Stimulated activated CD4-positive, alpha-beta T cell treated with anti-CD3 and anti-CD28 coated beads, Interleukin-1b, Interleukin-23, amount 100 ng/mL, for 24 hours (primary cell): ENCODE data around the gene KIF27.
"Not testable (repeated sequence)": the region's sequence is repeated elsewhere in the genome, so short reads cannot be mapped to it uniquely, and the experiment has no call there.

Experiments
- DNase-seq, 4 experiments: peaks; one replicate each; pipeline ENCODE4 v3.0.0-alpha.2; 2020; ENCODE audit warnings: low read depth in 4 of 4, low spot score in 1 of 4

KIF27 gene, protein sequence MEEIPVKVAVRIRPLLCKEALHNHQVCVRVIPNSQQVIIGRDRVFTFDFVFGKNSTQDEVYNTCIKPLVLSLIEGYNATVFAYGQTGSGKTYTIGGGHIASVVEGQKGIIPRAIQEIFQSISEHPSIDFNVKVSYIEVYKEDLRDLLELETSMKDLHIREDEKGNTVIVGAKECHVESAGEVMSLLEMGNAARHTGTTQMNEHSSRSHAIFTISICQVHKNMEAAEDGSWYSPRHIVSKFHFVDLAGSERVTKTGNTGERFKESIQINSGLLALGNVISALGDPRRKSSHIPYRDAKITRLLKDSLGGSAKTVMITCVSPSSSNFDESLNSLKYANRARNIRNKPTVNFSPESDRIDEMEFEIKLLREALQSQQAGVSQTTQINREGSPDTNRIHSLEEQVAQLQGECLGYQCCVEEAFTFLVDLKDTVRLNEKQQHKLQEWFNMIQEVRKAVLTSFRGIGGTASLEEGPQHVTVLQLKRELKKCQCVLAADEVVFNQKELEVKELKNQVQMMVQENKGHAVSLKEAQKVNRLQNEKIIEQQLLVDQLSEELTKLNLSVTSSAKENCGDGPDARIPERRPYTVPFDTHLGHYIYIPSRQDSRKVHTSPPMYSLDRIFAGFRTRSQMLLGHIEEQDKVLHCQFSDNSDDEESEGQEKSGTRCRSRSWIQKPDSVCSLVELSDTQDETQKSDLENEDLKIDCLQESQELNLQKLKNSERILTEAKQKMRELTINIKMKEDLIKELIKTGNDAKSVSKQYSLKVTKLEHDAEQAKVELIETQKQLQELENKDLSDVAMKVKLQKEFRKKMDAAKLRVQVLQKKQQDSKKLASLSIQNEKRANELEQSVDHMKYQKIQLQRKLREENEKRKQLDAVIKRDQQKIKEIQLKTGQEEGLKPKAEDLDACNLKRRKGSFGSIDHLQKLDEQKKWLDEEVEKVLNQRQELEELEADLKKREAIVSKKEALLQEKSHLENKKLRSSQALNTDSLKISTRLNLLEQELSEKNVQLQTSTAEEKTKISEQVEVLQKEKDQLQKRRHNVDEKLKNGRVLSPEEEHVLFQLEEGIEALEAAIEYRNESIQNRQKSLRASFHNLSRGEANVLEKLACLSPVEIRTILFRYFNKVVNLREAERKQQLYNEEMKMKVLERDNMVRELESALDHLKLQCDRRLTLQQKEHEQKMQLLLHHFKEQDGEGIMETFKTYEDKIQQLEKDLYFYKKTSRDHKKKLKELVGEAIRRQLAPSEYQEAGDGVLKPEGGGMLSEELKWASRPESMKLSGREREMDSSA (N-terminal part only)

DNA sequence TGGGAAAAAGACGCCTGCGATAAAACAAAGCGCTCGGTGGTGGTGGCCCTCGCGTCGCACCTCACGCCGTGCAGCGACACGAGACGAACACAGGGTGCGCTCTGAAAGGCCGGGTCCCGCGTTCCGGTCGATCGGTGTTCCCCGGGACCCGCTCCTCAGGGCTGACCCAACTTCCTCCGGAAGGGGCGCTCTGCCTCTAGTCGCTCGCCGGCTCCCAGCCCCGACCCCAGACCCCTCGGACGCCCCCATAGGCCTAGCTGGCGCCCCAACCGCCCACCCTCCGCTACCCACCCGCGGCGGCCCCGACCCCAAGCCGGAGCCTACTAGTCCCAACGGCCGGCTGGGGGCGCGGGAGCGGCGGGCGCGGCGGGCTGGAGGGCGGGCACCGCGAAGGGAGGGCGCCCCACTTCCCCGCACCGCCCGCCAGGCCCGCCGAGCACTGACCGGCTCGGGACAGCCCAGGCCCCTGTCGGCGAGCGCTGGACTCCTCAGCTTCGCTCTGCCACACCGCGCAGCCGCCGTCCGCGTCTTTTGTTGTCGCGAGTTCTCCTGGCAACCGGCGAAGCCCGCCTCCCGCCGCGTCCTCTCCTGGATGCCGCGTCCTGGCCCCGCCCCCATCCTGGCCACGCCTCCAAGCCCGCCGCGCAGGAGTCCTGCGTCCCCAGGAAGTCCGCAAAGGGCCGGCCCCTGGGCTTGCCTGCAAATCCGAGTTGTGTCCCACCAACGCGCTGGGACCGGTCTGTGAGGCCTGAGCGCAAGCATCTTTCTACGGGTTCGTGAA is at the start of gene KIF27:
KIF27 (minus strand) TSS at position 506 of the 781 bp plus-strand sequence. CDS start 5,841 bp downstream, outside the sequence.
- DNase-seq, result peak; percentile 95 to 98 (median 96)

DNA sequence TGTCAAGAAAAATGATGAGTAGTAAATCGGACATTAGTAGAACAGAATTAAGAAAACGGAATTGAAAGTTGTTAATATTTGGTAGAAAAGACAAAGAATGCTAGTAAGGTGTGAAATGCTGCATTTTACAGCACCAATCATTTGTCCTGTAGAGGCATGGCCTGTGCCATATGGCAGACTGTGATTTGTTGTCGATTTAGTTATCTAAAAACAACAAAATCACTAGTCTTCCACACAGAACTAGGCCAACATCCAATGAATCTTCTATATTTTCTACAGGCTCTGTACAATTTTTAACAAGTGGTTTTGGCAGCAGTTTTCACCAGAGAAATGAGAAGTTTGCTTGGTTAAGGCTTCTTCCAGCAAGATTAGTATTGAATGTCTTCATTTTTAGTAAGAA is 48.4 kb upstream of the KIF27 start:
- DNase-seq, result no peak

DNA sequence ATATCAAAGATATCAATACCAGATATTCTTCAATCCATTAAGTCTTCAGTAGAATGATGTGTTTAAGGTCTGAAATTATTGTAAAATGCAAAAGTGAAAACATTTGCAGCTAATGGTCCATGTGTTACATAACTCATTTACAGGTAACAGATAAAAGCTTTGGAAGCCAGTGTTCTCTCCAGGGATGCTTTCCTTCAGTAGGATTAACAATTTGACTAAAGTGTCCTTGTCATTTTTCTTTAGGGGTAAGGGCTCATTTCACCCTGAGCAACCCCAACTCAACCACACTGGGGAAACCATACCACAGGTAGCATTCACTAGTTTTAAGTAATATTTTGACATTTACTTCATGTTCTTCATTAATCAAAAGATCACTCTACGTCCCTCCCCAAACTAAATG is 45.8 kb upstream of the KIF27 start:
- DNase-seq, result no peak

DNA sequence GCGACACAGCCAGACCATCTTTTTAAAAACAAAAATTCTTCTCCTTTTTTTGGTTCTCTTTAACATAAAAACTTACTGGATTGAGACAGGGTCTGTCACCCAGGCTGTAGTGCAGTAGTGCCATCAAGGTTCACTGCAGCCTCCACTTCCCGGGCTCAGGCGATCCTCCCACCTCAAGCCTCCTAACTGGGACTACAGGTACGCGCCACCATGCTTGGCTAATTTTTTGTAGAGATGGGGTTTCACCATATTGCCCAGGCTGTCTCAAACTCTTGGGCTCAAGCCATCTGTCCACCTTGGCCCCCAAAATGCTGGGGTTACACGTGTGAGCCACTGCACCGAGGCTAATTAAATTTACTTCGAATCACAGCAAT is 45.0 kb upstream of the KIF27 start:
- DNase-seq, result no peak

DNA sequence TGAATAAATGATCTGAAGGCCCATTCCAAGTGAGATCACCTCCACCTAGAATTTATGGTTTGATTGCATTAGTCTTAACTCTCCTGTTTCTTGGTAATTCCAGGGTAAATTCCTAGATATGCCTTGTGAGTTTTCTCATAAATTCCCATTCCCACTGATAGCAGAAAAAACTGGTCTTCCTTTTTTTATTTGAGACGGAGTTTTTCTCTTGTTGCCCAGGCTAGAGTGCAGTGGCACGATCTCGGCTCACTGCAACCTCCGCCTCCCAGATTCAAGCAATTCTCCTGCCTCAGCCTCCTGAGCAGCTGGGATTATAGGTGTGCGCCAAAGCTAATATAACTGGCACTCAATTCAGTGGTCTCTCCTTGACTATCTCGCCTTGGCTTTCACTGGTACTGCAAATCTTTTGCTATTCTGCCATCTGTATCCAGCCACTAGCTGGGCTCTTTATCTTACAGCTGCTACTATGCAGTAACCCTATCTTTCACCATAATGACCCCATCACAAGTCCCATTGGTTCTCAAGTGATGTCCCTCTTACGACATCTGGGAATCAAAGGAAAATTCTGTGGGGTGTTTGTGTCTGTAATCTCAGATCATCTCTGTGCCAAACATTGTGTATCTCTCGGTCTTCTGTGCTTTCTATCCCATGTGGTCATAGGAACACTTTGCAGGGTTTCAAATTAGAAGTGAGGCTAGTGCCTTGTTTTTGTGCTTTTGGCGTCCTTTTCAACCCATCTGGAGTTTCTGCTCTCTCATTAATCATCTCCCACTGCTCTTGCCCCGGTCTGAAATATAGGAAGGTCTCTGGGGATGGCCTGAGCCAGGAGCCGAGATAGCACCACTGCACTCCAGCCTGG is 44.3 kb upstream of the KIF27 start:
- no peak for DNase-seq

DNA sequence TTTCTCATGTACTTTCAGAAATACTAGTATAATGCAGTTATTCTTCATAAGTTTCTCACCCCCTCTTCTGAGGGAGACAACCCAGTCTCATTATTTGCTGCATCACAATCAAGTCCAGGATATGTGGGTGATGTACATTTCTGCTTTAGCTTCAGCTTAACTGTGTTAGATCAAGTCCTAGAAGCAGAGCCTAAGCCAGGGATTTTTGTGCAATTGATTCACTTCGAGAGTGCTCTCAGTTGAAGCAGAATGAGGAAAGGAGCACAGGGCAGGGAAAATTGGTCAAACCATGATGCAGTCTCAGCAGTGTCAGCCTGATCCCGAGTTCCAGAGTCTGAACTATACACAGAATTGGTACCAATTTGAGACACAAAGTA is 43.7 kb upstream of the KIF27 start:
- no peak for DNase-seq

DNA sequence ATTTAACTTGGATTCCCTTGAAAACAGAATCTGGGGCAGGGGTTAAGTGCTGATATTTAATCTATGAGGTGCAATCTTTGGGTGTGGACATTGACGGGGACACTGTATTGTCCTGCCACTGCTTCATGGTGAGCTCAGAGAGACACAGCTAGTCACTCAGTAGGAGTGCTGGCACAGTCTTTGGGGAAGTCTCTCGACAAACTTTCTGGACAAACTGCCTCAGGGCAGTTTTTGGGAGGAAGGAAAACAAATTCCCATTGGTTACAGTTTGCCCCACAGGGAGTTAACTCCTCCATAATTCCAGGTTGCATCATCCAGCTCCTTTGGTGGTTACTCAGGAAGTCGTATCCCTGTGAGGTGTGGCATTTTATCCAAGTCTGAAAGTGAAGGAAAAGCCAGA is 40.9 kb upstream of the KIF27 start:
- no peak for DNase-seq

DNA sequence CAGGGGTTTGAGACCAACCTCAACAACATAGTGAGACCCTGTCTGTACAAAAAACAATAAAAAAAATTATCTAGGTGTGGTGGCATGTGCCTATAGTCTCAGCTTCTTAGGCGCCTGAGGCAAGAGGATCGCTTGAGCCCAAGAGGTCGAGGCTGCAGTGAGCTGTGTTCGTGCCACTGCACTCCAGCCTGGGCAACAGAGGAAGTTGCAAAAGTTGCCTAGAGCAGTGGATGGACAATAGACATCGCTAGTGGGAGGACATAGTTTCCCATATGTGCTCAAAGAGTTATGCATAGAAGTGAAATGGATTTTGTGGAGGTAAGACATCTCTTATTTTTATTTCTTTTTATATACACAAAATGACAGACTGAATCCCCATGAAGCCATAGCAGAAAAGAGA is 39.8 kb upstream of the KIF27 start:
- DNase-seq, result no peak

DNA sequence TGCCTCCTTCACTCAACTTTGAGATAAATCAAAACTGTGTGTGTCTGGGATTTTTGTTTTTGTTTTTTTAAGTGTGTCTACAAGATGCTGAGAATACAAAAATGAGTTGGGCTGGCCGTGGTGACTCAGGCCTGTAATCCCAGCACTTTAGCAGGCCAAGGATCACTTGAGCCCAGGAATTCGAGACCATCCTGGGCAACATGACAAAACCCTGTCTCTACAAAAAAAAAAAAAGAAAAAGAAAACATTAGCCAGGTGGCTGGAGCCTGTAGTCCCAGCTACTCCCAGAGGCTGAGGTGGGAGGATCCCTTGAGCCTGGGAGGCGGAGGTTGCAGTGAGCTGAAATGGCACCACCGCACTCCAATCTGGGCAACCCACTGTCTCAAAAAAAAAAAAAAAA is 37.8 kb upstream of the KIF27 start:
- no peak for DNase-seq

DNA sequence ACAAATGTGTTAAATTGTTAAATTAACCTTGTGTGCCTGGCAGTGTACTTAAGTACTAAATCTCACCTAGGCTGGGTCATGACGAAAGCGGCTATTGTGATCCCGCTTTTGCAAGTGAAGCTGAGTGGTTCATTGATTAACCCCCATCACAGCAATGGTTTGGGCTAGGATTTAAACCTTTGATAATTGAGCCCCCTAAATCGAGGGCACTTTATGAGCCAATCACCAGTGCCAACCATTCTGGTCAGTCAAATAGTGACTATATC is 35.9 kb upstream of the KIF27 start:
- no peak for DNase-seq

DNA sequence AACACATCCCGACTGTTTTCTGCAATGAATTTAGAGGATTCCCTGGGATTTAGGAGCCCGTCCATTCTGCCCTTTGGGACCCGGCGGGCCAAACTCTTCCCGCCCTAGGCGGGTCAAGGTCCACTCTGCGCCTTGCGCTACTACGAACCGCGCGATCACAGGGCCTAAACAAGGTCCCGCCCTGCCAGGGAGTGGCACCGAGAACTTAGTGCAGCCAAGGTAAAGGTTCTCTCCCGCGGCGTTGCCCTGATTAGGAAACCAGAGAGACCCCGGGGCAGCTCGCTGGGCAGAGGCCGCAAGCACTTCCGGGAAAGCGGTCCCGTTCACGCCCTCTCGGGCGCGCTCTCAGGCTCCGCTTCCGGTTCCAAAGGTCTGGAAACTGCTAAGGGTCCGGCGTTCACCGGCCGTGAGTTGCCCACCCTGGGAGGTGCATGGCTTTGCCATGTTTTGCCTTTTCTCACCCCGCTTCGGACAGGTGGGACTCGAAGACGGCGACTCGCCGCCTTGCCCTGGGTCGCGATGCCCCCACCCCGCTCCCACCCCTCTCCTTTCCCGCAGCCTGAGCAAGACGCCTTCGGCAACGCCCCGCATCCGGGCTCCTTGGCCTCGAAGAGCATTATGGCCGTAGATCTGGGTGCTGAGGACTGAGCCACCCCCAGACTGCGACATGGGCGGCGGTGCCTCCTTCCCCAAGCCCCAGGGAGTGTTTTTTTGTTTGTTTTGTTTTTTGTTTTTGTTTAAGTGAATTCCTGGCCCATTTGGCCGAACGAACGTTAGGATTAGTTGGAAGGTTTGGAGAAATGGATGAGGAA is 35.4 kb upstream of the KIF27 start:
- peak in 3 of 4 experiments; percentile 42 to 57 (median 45) for DNase-seq

DNA sequence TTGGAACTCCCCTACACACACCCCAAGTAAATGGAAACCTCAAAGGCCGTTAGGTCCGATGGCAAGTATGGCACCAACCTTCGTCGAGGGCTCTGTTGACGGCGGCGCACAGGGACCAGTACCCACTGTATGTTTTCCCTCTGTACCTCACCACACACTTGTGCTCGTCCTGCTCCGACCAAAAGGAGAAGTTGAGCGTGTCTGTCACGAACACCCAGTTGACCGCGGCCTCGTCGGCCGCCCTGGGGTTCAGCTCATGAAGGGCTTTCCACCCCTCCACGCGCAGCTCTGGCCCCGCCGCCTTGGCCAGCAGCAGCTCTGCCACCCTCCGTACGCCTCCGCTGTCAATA is 34.8 kb upstream of the KIF27 start:
- no peak for DNase-seq

DNA sequence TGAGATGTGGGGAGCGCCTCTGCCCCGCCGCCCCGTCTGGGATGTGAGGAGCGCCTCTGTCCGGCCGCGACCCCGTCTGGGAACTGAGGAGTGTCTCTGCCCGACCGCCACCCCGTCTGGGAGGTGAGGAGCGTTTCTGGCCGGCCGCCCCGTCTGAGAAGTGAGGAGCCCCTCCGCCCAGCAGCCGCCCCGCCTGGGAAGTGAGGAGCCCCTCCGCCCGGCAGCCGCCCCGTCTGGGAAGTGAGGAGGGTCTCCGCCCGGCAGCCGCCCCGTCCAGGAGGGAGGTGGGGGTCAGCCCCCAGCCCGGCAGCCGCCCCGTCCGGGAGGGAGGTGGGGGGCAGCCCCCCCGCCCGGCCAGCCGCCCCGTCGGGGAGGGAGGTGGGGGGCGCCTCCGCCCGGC is 26.9 kb upstream of the KIF27 start:
- not testable (repeated sequence) for DNase-seq

DNA sequence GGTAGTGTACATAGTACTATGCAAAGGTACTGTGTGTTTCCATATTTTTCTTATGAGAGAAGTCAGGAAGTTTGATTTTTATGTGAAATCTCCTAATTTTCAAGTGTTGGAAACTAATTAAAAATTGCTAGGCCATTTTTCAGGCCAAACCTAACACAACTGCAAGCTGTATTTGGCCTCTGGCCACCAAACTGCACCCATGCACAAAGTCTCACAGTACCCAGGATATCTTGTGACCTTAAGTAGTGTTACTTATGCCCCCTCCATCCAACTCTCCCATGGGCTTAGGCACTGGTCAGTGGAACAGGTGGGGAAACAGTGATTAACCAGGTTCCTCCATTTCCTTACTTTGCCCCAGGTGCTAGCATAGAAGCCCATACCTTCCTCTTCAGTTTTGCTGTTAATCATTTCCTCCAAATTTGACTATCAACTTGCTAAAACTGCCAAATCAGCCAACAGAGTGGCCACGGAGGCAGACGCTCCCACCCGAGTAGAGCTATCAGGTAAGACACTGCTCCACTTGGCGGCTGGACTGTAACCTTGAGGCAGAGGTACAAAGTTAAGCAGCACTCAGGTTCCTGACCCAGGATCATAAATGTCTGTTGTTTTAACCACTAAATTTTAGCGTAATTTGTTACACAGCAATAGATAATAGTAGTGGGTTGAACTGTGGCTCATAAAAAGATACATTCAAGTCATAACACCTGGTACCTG is 19.5 kb upstream of the KIF27 start:
- DNase-seq, result no peak

DNA sequence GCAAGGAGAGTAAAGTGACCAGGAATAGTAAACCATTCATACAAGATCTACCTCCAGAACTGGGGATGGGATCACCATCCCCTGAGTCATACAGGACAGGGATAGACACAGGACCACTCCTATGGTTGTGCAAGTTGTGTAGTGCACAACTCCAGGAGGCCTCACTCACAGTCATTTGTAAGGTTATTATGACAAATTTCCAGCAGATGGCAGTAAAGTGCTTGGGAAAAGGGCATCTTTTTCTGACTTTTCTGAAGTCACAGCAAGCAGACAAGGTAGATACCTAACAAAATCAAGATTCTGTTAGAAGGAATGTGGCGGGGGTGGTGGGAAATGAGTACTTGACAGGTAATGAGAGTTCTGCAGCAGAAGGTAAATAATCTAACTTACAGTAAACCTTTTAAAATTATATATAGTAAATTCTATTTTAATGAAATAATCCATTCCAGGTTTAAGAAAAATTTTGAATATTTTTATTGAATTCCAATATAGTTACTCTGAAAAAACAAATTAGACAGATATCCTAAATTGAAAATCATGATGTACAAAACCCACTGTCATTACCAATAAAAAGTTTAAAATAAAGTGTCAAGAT is 16.7 kb upstream of the KIF27 start:
- DNase-seq, result no peak

DNA sequence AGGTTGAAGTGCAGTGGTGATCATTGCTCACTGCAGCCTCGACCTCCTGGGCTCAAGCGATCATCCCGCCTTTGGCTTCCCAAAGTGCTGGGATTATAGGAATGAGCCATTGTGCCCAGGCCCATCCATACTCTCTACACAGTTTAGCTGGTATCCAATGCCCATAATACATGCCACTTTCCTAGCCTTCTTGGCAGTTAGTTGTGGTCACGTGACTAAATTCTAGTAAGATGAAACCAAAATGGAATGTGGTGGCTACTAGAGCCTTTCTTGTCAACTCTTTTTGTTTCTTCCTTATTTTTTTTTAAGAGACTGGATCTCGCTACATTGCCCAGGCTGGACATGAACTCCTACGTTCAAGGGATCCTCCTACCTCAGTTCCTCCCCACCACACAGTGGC is 15.3 kb upstream of the KIF27 start:
- DNase-seq, result no peak

DNA sequence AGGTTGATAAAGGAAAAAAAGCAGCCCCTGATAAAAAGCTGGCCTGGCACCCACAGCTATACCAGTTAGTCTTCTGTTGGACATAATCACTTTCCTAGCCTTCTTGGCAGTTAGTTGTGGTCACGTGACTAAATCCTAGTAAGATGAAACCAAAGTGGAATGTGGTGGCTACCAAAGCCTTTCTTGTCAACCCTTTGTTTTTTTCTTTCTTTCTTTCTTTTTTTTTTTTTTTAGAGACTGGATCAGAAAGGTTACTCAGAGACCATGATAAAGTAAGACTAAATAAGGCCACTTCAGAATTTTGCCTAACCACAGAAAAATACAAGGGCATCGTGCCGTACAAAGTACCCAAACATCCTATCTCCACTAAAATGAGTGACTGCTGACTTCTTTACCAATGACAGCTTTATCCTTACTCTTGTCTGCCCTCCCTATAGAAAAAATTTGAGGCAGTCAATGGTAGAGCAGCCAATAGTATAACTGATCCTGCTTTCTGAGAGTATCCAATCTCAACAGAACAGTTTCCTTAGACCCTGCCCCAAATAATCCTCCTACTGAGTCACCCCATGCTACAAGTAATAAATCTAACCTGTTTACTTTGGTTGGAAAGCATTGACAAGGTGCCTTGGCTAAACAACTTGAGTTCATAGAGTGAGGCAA is 14.2 kb upstream of the KIF27 start:
- no peak for DNase-seq
